HUES64 (cell line): Measurements from ENCODE around the gene KCNMB1.

Source experiments
- H3K27ac ChIP-seq: 2 replicates; pipeline ENCODE4 v1.7.0; 2013; ENCODE audit warnings: low read depth, low read length, inconsistent platforms
- H3K27me3 ChIP-seq: 2 replicates; pipeline ENCODE4 v1.6.1; 2013; ENCODE audit warnings: mild to moderate bottlenecking, low read length; ENCODE audit not compliant: insufficient read depth
- H3K36me3 ChIP-seq: 2 replicates; pipeline ENCODE4 v1.6.1; 2013; ENCODE audit warnings: mild to moderate bottlenecking, low read length; ENCODE audit not compliant: insufficient read depth
- H3K4me1 ChIP-seq: 2 replicates; pipeline ENCODE4 v1.6.1; 2013; ENCODE audit warnings: mild to moderate bottlenecking, low read length, moderate library complexity; ENCODE audit not compliant: insufficient read depth
- H3K4me3 ChIP-seq: 2 replicates; pipeline ENCODE4 v1.5.1; 2013; ENCODE audit warnings: mild to moderate bottlenecking, low read length, moderate library complexity
- H3K9ac ChIP-seq: 2 replicates; pipeline ENCODE4 v1.6.1; 2013; ENCODE audit warnings: mild to moderate bottlenecking, low read depth, low read length
- H3K9me3 ChIP-seq: 2 replicates; pipeline ENCODE4 v1.6.1; 2013; ENCODE audit warnings: low read depth, low read length; ENCODE audit not compliant: insufficient read depth
- WGBS: fragments of 150-250, 120-280 bp; methylation state at CpG from one replicate; pipeline ENCODE4 v1.1.7; 2013; ENCODE audit warnings: missing lambda C conversion rate; 5-methylcytosine and 5-hydroxymethylcytosine counted together

KCNMB1 gene

GRCh38 chr5:170414786-170415185, 25.6 kb upstream of the KCNMB1 start:
- H3K27ac ChIP-seq: no peak overlapping the region
- H3K27me3 ChIP-seq: no peaks in the 10 kb centered on the region
- H3K4me1 ChIP-seq: no peaks in the 10 kb centered on the region
- no peaks in the 10 kb centered on the region for H3K36me3 ChIP-seq
- H3K9ac ChIP-seq: no peak overlapping the region
- no peak overlapping the region for H3K4me3 ChIP-seq
- whole genome bisulfite sequencing: 96% methylated on average over 6 of the region's 6 CpGs
- no peaks in the 10 kb centered on the region for H3K9me3 ChIP-seq

GRCh38 chr5:170413897-170414296, 24.7 kb upstream of the KCNMB1 start:
- peaks cover 2% of the 10 kb centered on the region; the same call in 1 of the 2 replicates for H3K4me1 ChIP-seq
- H3K4me3 ChIP-seq: no peak overlapping the region
- no peaks in the 10 kb centered on the region for H3K36me3 ChIP-seq
- no peaks in the 10 kb centered on the region for H3K27me3 ChIP-seq
- H3K9ac ChIP-seq: no peak overlapping the region
- 86% methylated on average over 3 of the region's 3 CpGs for WGBS
- no peaks in the 10 kb centered on the region for H3K9me3 ChIP-seq
- H3K27ac ChIP-seq: no peak overlapping the region

- H3K9me3 ChIP-seq: no peaks in the 10 kb centered on the region
- H3K36me3 ChIP-seq: no peaks in the 10 kb centered on the region
- WGBS: 91% methylated on average over 3 of the region's 3 CpGs
- H3K9ac ChIP-seq: no peak overlapping the region
- H3K27me3 ChIP-seq: no peaks in the 10 kb centered on the region
- H3K4me1 ChIP-seq: peaks cover 15% of the 10 kb centered on the region
- no peak overlapping the region for H3K4me3 ChIP-seq
- H3K27ac ChIP-seq: no peak overlapping the region
Measured at GRCh38 chr5:170411100-170411499, 21.9 kb upstream of the KCNMB1 start.

GRCh38 chr5:170410401-170410800, 21.2 kb upstream of the KCNMB1 start:
- H3K36me3 ChIP-seq: no peaks in the 10 kb centered on the region
- no peaks in the 10 kb centered on the region for H3K27me3 ChIP-seq
- peaks cover 15% of the 10 kb centered on the region for H3K4me1 ChIP-seq
- no peak overlapping the region for H3K9ac ChIP-seq
- H3K9me3 ChIP-seq: no peaks in the 10 kb centered on the region
- 98% methylated on average over 2 of the region's 2 CpGs for WGBS
- H3K4me3 ChIP-seq: no peak overlapping the region
- H3K27ac ChIP-seq: no peak overlapping the region

DNA sequence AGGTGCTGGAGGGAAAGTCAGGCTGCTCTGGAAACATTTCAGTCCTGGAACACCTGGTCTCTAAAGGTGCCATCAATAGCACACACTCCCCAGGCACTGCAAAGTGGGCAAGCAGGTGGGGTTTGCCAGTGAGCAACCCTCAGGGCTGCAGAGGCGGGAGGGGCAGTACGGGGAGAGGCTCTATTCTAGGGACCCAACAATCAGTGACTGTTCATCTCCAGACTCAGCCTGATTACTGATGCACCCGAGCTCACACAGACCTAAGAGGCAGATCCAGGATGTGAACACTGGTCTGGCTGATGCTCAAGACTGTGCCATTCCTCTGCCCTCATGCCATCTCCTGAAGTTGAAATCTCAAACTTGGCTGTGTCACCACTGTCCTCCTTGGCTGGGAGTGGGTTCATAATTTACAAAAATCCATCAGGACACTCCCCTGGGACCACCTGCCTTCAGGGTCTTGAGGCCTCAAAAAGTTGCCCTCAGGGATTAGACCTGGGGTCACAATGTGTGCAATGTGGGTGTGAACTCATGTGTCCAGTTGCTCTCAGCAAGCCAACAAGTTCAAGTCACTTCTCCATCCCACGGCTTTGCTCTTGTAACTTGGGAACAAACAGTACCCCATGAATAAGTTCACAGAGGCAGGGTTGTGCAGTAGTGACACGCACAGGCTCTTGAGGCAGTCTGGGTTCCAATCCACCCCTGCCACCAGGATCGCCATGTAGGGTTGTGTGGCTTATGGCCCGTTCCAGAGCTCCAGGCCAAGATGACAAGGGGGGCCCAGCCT, 19.9 kb upstream of the KCNMB1 start:
- H3K4me1 ChIP-seq: peaks cover 15% of the 10 kb centered on the region
- H3K4me3 ChIP-seq: no peak overlapping the region
- H3K36me3 ChIP-seq: no peaks in the 10 kb centered on the region
- H3K9ac ChIP-seq: no peak overlapping the region
- no peaks in the 10 kb centered on the region for H3K9me3 ChIP-seq
- WGBS: 85% methylated on average over 7 of the region's 7 CpGs
- no peaks in the 10 kb centered on the region for H3K27me3 ChIP-seq
- no peak overlapping the region for H3K27ac ChIP-seq

GRCh38 chr5:170408226-170408625, 19.1 kb upstream of the KCNMB1 start:
- Histone ChIP-seq H3K9ac (no peak overlapping the region), H3K27me3 (no peaks in the 10 kb centered on the region), H3K27ac (no peak overlapping the region), H3K4me3 (no peak overlapping the region), H3K36me3 (no peaks in the 10 kb centered on the region), H3K4me1 (peaks cover 15% of the 10 kb centered on the region), H3K9me3 (no peaks in the 10 kb centered on the region)
- 33% methylated on average over 6 of the region's 6 CpGs for WGBS

- H3K27ac ChIP-seq: no peak overlapping the region
- no peaks in the 10 kb centered on the region for H3K27me3 ChIP-seq
- no peak overlapping the region for H3K4me3 ChIP-seq
- H3K4me1 ChIP-seq: peaks cover 15% of the 10 kb centered on the region
- no peaks in the 10 kb centered on the region for H3K36me3 ChIP-seq
- 97% methylated on average over 6 of the region's 6 CpGs for WGBS
- H3K9ac ChIP-seq: no peak overlapping the region
- no peaks in the 10 kb centered on the region for H3K9me3 ChIP-seq
Measured at GRCh38 chr5:170407062-170407461, 17.9 kb upstream of the KCNMB1 start.

DNA sequence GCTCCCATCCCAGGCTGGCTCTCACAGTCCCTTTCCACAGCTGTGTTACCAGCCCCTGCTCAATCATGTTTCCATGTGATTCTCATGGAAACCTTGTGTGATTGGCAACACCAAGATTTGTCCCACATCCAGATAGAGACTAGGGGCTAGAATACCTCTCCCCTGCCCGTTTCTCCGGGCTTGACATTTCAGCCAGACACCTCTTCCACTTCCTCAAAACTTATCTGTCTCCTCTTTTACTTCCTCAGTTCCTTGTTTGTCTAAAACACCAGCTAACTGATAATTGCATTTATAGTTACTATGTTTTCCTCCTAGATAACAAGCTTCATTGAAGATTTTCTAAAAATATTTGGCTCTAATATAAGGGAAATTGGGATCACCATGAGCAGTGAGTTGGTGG, 16.6 kb upstream of the KCNMB1 start:
- 98% methylated on average over 2 of the region's 2 CpGs for WGBS

GRCh38 chr5:170404398-170404797, 15.2 kb upstream of the KCNMB1 start:
- Histone ChIP-seq H3K9ac (no peak overlapping the region), H3K27me3 (no peaks in the 10 kb centered on the region), H3K36me3 (no peaks in the 10 kb centered on the region), H3K4me3 (no peak overlapping the region), H3K27ac (no peak overlapping the region), H3K9me3 (no peaks in the 10 kb centered on the region), H3K4me1 (peaks cover 15% of the 10 kb centered on the region)
- 85% methylated on average over 2 of the region's 2 CpGs for WGBS

More for the DNA sequence above, 16.6 kb upstream of the KCNMB1 start:
- Histone ChIP-seq H3K9ac (no peak overlapping the region), H3K27me3 (no peaks in the 10 kb centered on the region), H3K4me3 (no peak overlapping the region), H3K4me1 (peaks cover 15% of the 10 kb centered on the region), H3K36me3 (no peaks in the 10 kb centered on the region), H3K27ac (no peak overlapping the region), H3K9me3 (no peaks in the 10 kb centered on the region)

- Histone ChIP-seq H3K9ac (no peak overlapping the region), H3K4me3 (no peak overlapping the region), H3K27me3 (no peaks in the 10 kb centered on the region), H3K27ac (no peak overlapping the region), H3K9me3 (no peaks in the 10 kb centered on the region), H3K4me1 (peaks cover 16% of the 10 kb centered on the region), H3K36me3 (no peaks in the 10 kb centered on the region)
- WGBS: 62% methylated on average over 4 of the region's 4 CpGs
Measured at GRCh38 chr5:170403675-170404074, 14.5 kb upstream of the KCNMB1 start.

DNA sequence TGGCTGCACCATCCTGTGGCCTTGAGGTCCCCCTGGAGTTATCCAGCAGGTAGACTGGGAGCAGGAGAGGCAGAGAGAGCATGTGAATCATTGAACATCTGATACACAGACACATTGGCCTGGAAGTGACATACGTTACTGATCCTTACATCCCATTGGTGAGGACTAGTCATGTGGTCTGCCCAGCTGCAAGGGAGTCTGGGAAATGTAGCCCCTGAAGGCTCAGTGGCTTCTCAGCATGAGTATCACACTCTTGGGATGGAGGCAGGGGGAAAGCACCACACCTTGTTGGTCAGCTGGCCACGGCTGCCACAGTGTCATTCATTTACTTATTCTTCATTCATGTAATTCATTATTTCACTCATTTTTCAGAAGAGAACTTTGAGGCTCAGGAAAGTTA, 13.3 kb upstream of the KCNMB1 start:
- peaks cover 16% of the 10 kb centered on the region for H3K4me1 ChIP-seq
- no peak overlapping the region for H3K9ac ChIP-seq
- 93% methylated on average over 2 of the region's 2 CpGs for WGBS
- no peaks in the 10 kb centered on the region for H3K9me3 ChIP-seq
- no peak overlapping the region for H3K4me3 ChIP-seq
- H3K27me3 ChIP-seq: no peaks in the 10 kb centered on the region
- H3K36me3 ChIP-seq: no peaks in the 10 kb centered on the region
- no peak overlapping the region for H3K27ac ChIP-seq

DNA sequence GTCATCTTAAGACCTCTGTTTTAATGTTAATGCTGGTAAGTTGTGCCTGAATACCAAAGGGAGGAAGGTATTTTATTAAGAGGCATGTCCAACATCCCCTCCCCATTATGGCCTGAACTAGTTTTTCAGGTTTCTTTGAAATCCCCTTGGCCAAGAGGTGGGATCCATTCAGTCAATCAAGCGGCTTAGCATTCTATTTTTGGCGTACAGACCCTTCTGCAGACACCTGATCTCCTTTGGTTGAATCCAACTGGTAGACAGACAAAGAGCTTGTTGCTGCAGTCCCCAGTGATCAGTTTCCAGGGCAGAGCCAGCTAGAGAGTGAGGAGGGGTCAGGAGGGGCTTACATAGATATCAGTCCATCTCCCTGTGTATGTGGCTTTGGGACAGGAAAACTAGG, 7.9 kb upstream of the KCNMB1 start:
- Histone ChIP-seq H3K9ac (peak overlapping the region; percentile 28; the same call in 1 of the 2 replicates), H3K4me3 (no peak overlapping the region), H3K27me3 (no peaks in the 10 kb centered on the region), H3K4me1 (peaks cover 41% of the 10 kb centered on the region), H3K9me3 (no peaks in the 10 kb centered on the region), H3K36me3 (no peaks in the 10 kb centered on the region), H3K27ac (peak overlapping the region; percentile 78)
- 57% methylated on average over 2 of the region's 2 CpGs for WGBS
